ENCODE results near the gene USP53.
"Not testable (repeated sequence)": the region's sequence is repeated elsewhere in the genome, so short reads cannot be mapped to it uniquely, and the experiment has no call there.

USP53 gene

DNA sequence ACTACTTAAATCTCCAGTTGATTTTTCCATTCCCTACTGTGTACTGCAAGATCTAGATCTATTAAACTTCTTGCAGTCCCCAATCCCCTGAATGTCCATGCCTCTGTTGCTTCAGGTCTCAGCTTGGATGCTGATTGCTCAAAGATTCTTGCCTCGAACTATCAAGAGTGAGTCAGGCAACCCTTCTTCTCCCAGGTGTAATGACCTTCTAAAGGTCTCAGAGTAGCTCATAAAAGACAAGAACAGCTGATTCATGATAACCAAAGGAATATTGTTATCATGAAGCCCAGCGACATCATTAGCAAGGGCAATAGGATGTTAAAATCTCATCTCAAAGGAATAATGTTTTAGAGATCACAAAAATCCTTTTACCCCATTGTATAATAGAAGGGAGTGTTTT is 116.2 kb downstream of the USP53 start:
- DNase-seq: no peak

GRCh38 chr4:119329835-119330620 is 117.5 kb downstream of the USP53 start:
- DNase-seq: no peak

DNA sequence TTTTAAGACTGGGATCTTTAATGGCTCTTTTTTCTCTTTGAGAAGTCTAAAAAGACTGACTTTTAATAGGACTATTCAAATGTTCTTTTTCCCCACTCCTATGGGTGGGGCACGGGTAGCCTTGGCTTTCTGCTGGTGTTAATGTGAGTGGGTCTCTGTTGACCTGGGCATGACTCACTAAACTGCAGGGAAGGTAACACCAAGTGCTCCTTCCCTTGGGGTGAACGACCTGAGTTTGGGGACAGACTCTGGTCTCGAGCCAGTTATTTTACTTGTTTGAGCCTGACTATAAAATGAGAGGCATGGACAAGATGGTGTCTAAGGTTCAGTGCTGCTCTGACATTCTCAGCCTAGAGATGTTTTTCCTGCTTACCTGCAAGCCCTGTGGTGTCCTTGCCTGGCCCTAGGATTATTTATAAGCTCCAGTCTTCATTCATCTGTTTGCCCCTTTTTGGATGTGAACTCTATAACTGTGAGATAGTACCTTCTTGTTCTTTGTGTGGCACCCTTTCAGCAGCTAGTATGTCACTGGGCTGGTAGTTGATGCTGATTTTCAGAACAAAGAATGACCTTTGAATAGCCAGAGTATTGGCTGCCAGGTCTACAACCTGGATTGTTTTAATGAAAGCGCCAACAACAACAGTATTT is 123.9 kb downstream of the USP53 start:
- not testable (repeated sequence) for DNase-seq

DNA sequence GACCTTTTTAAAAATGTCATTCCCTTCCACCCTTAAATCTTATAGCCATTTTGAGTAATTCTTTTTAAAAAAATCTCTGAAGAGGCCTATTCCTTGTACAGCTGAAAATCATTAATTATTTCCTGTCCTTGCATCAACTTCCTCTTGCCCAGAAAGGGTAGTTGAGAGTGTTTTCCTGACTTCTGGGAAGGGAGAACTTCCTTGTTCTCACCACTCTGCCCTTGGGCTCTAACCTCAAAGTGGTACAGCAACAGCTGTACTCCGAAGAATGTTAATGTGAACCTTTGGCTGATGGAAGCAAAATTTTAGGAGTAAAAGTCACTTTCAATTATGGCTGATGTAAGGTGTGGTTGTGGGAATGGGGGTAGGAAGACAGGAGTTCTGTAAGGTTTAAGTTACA is 124.5 kb downstream of the USP53 start:
- DNase-seq: peak; percentile 26

DNA sequence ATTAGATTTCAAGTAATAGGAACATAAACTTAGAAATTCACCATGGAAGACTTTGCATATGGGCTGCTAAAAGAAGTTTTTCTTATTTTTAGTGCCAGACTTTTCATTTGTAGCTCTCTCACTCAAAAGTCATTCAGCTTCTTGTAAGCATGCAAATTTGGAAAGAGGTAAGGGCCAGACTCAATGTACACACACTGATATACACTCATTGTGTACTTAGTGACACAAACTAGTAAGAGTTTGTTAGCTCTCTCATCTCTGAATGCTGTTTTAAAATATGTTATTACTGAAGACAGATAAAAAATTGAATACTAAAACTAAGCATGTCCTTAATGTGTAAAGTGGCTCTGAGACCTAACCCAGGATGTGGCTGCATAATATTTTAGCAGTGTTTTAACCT is 127.4 kb downstream of the USP53 start:
- DNase-seq: not testable (repeated sequence)

DNA sequence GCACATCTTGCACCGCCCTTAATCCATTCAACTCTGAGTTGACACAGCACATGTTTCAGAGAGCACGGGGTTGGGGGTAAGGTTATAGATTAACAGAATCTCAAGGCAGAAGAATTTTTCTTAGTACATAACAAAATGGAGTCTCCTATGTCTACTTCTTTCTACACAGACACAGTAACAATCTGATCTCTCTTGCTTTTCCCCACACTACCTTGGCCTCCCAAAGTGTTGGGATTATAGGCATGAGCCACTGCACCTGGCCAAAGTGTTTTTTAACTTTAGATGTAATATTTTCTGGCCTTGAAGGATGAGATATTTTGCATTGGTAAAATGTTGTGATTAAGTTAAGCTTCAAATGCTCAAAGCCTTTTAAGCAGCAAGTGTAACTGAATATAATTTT is 130.8 kb downstream of the USP53 start:
- not testable (repeated sequence) for DNase-seq

All from fibroblast of skin of right biceps (primary cell).